HepG2 (cell line): ENCODE measurements around the gene DPP6. TPM values are rescaled to one million over a fixed set of nuclear protein-coding genes. Genes with fewer than 3 reads are reported as not detected.

Source experiments
- ATAC-seq: fragments of 200-7000 bp; cut with Tn5 transposase; 3 replicates; pipeline ENCODE4 v1.9.1; 2020; ENCODE audit warnings: mild to moderate bottlenecking, moderate library complexity
- BruUV-seq: library from RNA; stranded (reverse); fragments of 400-500 nt; replicated peaks from 2 replicates; lab custom pipeline; 2021; lab: Mats Ljungman, UMichigan
- CTCF ChIA-PET: fragments of 300-600 bp; formaldehyde crosslinking; extraction: SDS; loops from one replicate; lab custom pipeline; 2021; ENCODE audit warnings: low total read pairs, inconsistent platforms, low intra/inter-chr PET ratio; lab: Yijun Ruan, JAX
- POLR2A ChIA-PET: fragments of 350-600 bp; sonication (Branson Sonifier 250); formaldehyde crosslinking; loops from one replicate; lab custom pipeline; 2020; ENCODE audit warnings: antibody characterized with exemption, inconsistent platforms; lab: Yijun Ruan, JAX
- DNase-seq: peaks from one replicate; pipeline ENCODE4 v3.0.0-alpha.2; 2015; ENCODE audit warnings: low spot score
- FAIRE-seq: peaks from 3 replicates; lab custom pipeline; 2011; peaks lifted over from hg19 to GRCh38; lab: Jason Lieb, UNC
- H2AFZ ChIP-seq: one replicate; pipeline ENCODE4 v1.6.1; 2011; ENCODE audit warnings: low read length, inconsistent platforms
- H3K27ac ChIP-seq: fragments of 300-600 bp; 3 replicates; pipeline ENCODE4 v1.8.0; 2011; ENCODE audit warnings: mixed run types, mild to moderate bottlenecking, mixed read lengths, low read length, inconsistent platforms; ENCODE audit not compliant: insufficient read depth; ENCODE audit errors: extremely low read length
- H3K27me3 ChIP-seq, 2 experiments: fragments of 200-600 bp in 1 of 2; 2 replicates in 1 of 2; 3 replicates in 1 of 2; pipeline versions ENCODE4 v1.6.0 to v1.8.0; 2011; ENCODE audit warnings: low read length in 2 of 2, mild to moderate bottlenecking in 2 of 2, moderate library complexity in 2 of 2, inconsistent platforms in 1 of 2; ENCODE audit not compliant: insufficient read depth in 2 of 2, control insufficient read depth in 1 of 2
- H3K36me3 ChIP-seq, 2 experiments: fragments of 200-600 bp in 1 of 2; replicated peaks in 1 of 2; 2 replicates in 1 of 2; 3 replicates in 1 of 2; pipeline versions ENCODE4 v1.5.1 to v1.8.0; 2011; ENCODE audit warnings: low read length in 2 of 2, inconsistent platforms in 1 of 2; ENCODE audit not compliant: insufficient read depth in 2 of 2, control insufficient read depth in 1 of 2
- H3K4me1 ChIP-seq: 2 replicates; pipeline ENCODE4 v1.5.1; 2012; ENCODE audit warnings: low read length, inconsistent platforms; ENCODE audit not compliant: insufficient read depth
- H3K4me2 ChIP-seq: 2 replicates; pipeline ENCODE4 v1.6.0; 2011; ENCODE audit warnings: low read depth, low read length, inconsistent platforms
- H3K4me3 ChIP-seq, 3 experiments: fragments of 200-600 bp in 1 of 3; sonication (generic), shearing (Covaris generic) in 1 of 3; replicated peaks in 1 of 3; 2 replicates each; pipeline ENCODE4 v1.5.1; 2011 to 2016; ENCODE audit warnings: low read length in 3 of 3, inconsistent platforms in 2 of 3, low read depth in 2 of 3, mild to moderate bottlenecking in 2 of 3, control low read depth in 1 of 3, mixed read lengths in 1 of 3; ENCODE audit not compliant: insufficient read depth in 1 of 3
- H3K79me2 ChIP-seq: one replicate; pipeline ENCODE4 v1.6.1; 2011; ENCODE audit warnings: low read length, inconsistent platforms; ENCODE audit not compliant: insufficient read depth
- H3K9ac ChIP-seq: 2 replicates; pipeline ENCODE4 v1.6.0; 2011; ENCODE audit warnings: mild to moderate bottlenecking, low read depth, low read length, inconsistent platforms; ENCODE audit not compliant: insufficient read depth
- H3K9me3 ChIP-seq: 2 replicates; pipeline ENCODE4 v1.5.1; 2012; ENCODE audit warnings: mild to moderate bottlenecking, low read length
- H4K20me1 ChIP-seq: 2 replicates; pipeline ENCODE4 v1.6.0; 2011; ENCODE audit warnings: inconsistent platforms, mild to moderate bottlenecking, low read length, moderate library complexity; ENCODE audit not compliant: insufficient read depth
- AGO1 ChIP-seq: fragments of 200-400 bp; formaldehyde crosslinking; IDR thresholded peaks from 2 replicates; pipeline ENCODE4 v1.6.1; 2017; ENCODE audit warnings: mild to moderate bottlenecking, low read depth, low read length, moderate library complexity; ENCODE audit not compliant: poor library complexity, severe bottlenecking
- CC2D1A ChIP-seq: sonication (generic); formaldehyde crosslinking; IDR thresholded peaks from 2 replicates; pipeline ENCODE4 v1.8.1; 2023; ENCODE audit warnings: mild to moderate bottlenecking, missing genetic modification reagents
- CHD2 ChIP-seq: IDR thresholded peaks from 2 replicates; pipeline ENCODE4 v1.6.1; 2011; ENCODE audit warnings: low read depth, low read length, improper control_type of control experiment
- FOXK2 ChIP-seq: fragments of 450-650 bp; IDR thresholded peaks from 2 replicates; pipeline ENCODE4 v1.6.1; 2016
- ISL2 ChIP-seq: sonication (generic); formaldehyde crosslinking; IDR thresholded peaks from 2 replicates; pipeline ENCODE4 v1.5.0; 2020; ENCODE audit warnings: missing genetic modification reagents
- MAFK ChIP-seq, 2 experiments: IDR thresholded peaks in 1 of 2; conservative IDR thresholded peaks in 1 of 2; 2 replicates each; pipeline ENCODE4 v1.6.1; 2011; ENCODE audit warnings: improper control_type of control experiment in 2 of 2, low read length in 2 of 2
- NFE2 ChIP-seq: sonication (generic); formaldehyde crosslinking; IDR thresholded peaks from 2 replicates; pipeline ENCODE4 v1.4.0; 2020; ENCODE audit warnings: missing genetic modification reagents
- PHF21A ChIP-seq: sonication (generic); formaldehyde crosslinking; IDR thresholded peaks from 2 replicates; pipeline ENCODE4 v1.5.0; 2020; ENCODE audit warnings: mild to moderate bottlenecking, missing genetic modification reagents
- RARG ChIP-seq: sonication (generic); formaldehyde crosslinking; IDR thresholded peaks from 2 replicates; pipeline ENCODE4 v1.4.0; 2020; ENCODE audit warnings: low read depth, mild to moderate bottlenecking, missing genetic modification reagents
- TARDBP ChIP-seq: sonication (generic); formaldehyde crosslinking; IDR thresholded peaks from 2 replicates; pipeline ENCODE4 v1.8.0; 2022; ENCODE audit warnings: mild to moderate bottlenecking, missing genetic modification reagents
- TOE1 ChIP-seq: sonication (generic); formaldehyde crosslinking; IDR thresholded peaks from 2 replicates; pipeline ENCODE4 v1.4.0; 2020; ENCODE audit warnings: mild to moderate bottlenecking, missing genetic modification reagents
- ZNF180 ChIP-seq: sonication (generic); formaldehyde crosslinking; IDR thresholded peaks from 2 replicates; pipeline ENCODE4 v1.4.0; 2020; ENCODE audit warnings: low read depth, missing genetic modification reagents, borderline replicate concordance
- ZNF550 ChIP-seq: sonication (generic); formaldehyde crosslinking; IDR thresholded peaks from 2 replicates; pipeline ENCODE4 v1.4.0; 2020; ENCODE audit warnings: mild to moderate bottlenecking, missing genetic modification reagents, borderline replicate concordance
- ZNF577 ChIP-seq: sonication (generic); formaldehyde crosslinking; IDR thresholded peaks from 2 replicates; pipeline ENCODE4 v1.4.0; 2020; ENCODE audit warnings: mild to moderate bottlenecking, low read depth, missing genetic modification reagents, borderline replicate concordance
- ZNF75D ChIP-seq: sonication (generic); formaldehyde crosslinking; IDR thresholded peaks from 2 replicates; pipeline ENCODE4 v1.8.1; 2023; ENCODE audit warnings: missing genetic modification reagents, mild to moderate bottlenecking, borderline replicate concordance
- WGBS: methylation state at CpG from one replicate; pipeline ENCODE4 v1.1.6; 2017; ENCODE audit warnings: low lambda C conversion rate; 5-methylcytosine and 5-hydroxymethylcytosine counted together
- in situ Hi-C: cut with HindIII; loops from 2 replicates; pipeline ENCODE4 v1.10.0; 2017; ENCODE audit warnings: low pct_unique_long_range_greater_than_20kb; ENCODE audit not compliant: extremely low pct_ligation_motif_present
- intact Hi-C: fragments of 100-400 bp; cut with micrococcal nuclease; formaldehyde crosslinking; loops from one replicate; pipeline ENCODE4 v1.10.0; 2022; ENCODE audit not compliant: unreplicated experiment
- polyA plus RNA-seq, 8 experiments: library from polyadenylated mRNA; depleted of rRNA in 3 of 8; stranded (reverse) in 7 of 8; unstranded in 1 of 8; fragments of >200 nt; fragmentation: Illumina TruSeq in 4 of 8; extraction: Trizol in 4 of 8; gene quantifications; 2 replicates each; pipeline versions ENCODE4 v1.2.1 to v1.2.3, GENCODE V29; 2011 to 2016; ENCODE audit warnings: low read depth in 4 of 8, missing spikeins in 1 of 8, mixed read lengths in 1 of 8; ENCODE audit not compliant: insufficient read depth in 1 of 8
- total RNA-seq, 5 experiments: library from RNA; depleted of rRNA; stranded (reverse); fragments of >200 nt; fragmentation: Illumina TruSeq; extraction: Trizol; gene quantifications; 2 replicates each; pipeline ENCODE4 v1.2.3, GENCODE V29; 2016; ENCODE audit warnings: low read depth in 1 of 5
- TF ChIP-seq, protein P1 (sequence below): sonication (generic); formaldehyde crosslinking; IDR thresholded peaks from 2 replicates; pipeline ENCODE4 v1.5.0; 2020; ENCODE audit warnings: mild to moderate bottlenecking, missing genetic modification reagents, borderline replicate concordance
- TF ChIP-seq, protein P2 (sequence below): IDR thresholded peaks from 2 replicates; pipeline ENCODE4 v1.6.1; 2016; ENCODE audit warnings: low read depth, control low read depth

DPP6 gene
- total and polyA plus RNA-seq, 2 of the 13 experiments (the other 11 are each of a cell fraction or from before 2014, with no cell fraction given), result not detected

DNA sequence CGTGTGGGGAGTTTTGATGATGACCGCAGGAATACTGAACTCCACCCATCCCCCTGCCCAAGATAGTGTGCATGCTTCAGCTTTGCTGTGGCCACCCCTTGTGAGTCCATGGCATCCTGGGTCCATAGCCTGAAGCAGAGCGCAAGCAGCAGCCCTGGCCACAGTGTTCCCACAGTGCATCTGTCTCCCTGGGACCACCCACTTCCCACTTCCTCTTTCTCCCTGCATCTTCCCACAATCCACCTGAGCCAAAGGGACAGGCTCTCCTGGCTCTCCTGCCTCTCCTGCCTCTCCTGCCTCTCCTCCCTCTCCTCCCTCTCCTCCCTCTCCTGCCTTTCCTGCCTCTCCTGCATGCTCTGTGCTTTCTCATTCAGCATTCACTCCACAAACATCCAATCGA is 800.0 kb downstream of the DPP6 start (continued):
- TF ChIP-seq ISL2 (no peak), FOXK2 (no peak)

DNA sequence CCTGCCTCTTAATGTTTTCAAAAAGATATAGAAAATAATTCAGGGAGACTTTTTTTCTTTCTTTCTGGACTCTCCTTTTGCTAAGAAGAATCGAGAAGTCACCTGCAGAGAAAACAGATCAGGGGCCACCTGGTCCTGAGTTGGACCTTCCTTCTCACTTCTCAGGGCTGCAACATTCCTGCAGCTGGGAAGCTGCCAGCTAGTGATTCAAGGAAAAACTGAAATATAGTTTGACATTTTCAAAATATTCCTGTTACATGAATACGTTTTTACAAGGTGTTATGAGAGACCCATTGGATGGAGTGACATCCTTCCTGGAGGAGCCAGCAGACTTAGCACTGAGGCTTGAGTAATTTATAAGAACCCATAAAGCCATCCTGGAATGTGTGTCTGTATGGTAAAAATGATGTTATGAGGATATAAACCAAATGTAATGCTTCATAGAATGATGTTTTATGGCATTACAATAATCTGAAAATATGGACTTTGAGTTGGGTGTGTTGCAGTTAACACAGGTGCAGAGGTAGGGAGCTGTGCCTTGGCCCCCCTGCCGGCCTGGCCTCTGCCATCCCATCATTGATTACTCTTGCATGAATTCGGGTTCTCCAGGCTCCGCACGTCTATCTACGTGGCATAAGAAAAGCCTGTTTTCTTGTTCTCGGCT is 801.0 kb downstream of the DPP6 start:
- Histone ChIP-seq H3K27ac (no peak overlapping the region), H3K9ac (no peak overlapping the region), H3K36me3 (no peaks in the 10 kb centered on the region), H3K9me3 (peaks cover 6% of the 10 kb centered on the region; the same call in 1 of the 2 replicates), H4K20me1 (no peaks in the 10 kb centered on the region), H3K4me2 (no peak overlapping the region), H3K4me3 (no peak overlapping the region), H3K4me1 (no peaks in the 10 kb centered on the region), H3K79me2 (no peaks in the 10 kb centered on the region), H3K27me3 (peaks cover 4 to 19% of the 10 kb centered on the region in 2 experiments; a peak in 2 of 5 replicates), H2AFZ (no peak overlapping the region)
- no peak for ATAC-seq
- no peak for FAIRE-seq
- CTCF ChIA-PET, result no interaction called here
- WGBS, result 38% methylated on average over 7 of the region's 8 CpGs
- no peak for DNase-seq
- intact Hi-C loops (no loop called here), in situ Hi-C loops (no loop called here)
- POLR2A ChIA-PET, result no interaction called here
- BruUV-seq, result no TSS peak
- no peak for TF ChIP-seq PHF21A
- TF ChIP-seq ZNF180, result no peak
- TF ChIP-seq TARDBP, result no peak
- TF ChIP-seq, protein P1, sequence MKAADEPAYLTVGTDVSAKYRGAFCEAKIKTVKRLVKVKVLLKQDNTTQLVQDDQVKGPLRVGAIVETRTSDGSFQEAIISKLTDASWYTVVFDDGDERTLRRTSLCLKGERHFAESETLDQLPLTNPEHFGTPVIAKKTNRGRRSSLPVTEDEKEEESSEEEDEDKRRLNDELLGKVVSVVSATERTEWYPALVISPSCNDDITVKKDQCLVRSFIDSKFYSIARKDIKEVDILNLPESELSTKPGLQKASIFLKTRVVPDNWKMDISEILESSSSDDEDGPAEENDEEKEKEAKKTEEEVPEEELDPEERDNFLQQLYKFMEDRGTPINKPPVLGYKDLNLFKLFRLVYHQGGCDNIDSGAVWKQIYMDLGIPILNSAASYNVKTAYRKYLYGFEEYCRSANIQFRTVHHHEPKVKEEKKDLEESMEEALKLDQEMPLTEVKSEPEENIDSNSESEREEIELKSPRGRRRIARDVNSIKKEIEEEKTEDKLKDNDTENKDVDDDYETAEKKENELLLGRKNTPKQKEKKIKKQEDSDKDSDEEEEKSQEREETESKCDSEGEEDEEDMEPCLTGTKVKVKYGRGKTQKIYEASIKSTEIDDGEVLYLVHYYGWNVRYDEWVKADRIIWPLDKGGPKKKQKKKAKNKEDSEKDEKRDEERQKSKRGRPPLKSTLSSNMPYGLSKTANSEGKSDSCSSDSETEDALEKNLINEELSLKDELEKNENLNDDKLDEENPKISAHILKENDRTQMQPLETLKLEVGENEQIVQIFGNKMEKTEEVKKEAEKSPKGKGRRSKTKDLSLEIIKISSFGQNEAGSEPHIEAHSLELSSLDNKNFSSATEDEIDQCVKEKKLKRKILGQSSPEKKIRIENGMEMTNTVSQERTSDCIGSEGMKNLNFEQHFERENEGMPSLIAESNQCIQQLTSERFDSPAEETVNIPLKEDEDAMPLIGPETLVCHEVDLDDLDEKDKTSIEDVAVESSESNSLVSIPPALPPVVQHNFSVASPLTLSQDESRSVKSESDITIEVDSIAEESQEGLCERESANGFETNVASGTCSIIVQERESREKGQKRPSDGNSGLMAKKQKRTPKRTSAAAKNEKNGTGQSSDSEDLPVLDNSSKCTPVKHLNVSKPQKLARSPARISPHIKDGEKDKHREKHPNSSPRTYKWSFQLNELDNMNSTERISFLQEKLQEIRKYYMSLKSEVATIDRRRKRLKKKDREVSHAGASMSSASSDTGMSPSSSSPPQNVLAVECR (CRISPR knock-in tag), result no peak
- no peak for TF ChIP-seq ZNF577 (CRISPR knock-in tag)
- TF ChIP-seq MAFK (conservative IDR thresholded peaks at IDR 0.05 in 1 of 2, IDR thresholded peaks at IDR 0.05 in 1 of 2; ENCODE audit: low read length in 2 of 2), result no peak
- TF ChIP-seq, protein P2, sequence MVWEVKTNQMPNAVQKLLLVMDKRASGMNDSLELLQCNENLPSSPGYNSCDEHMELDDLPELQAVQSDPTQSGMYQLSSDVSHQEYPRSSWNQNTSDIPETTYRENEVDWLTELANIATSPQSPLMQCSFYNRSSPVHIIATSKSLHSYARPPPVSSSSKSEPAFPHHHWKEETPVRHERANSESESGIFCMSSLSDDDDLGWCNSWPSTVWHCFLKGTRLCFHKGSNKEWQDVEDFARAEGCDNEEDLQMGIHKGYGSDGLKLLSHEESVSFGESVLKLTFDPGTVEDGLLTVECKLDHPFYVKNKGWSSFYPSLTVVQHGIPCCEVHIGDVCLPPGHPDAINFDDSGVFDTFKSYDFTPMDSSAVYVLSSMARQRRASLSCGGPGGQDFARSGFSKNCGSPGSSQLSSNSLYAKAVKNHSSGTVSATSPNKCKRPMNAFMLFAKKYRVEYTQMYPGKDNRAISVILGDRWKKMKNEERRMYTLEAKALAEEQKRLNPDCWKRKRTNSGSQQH, result no peak
- no peak for TF ChIP-seq ZNF75D
- no peak for TF ChIP-seq ZNF550 (CRISPR knock-in tag)
- no peak for TF ChIP-seq RARG
- no peak for TF ChIP-seq TOE1
- no peak for TF ChIP-seq CC2D1A (CRISPR knock-in tag)
- TF ChIP-seq AGO1, result no peak
- TF ChIP-seq NFE2 (CRISPR knock-in tag), result no peak
- TF ChIP-seq CHD2, result no peak
